Natural killer cell (primary cell): Measurements from ENCODE around the gene NYNRIN. TPM values are rescaled to one million over a fixed set of nuclear protein-coding genes. Genes with fewer than 3 reads are reported as not detected.
A peak's percentile ranks its signal among the peaks of the same experiment; 100 is the strongest.

Experiments used
- ATAC-seq, 3 donors: fragments of 150-1000 bp in 2 of 3; fragments of 200-7000 bp in 1 of 3; cut with Tn5 transposase; 1 replicate in 1 of 3; 2 replicates in 2 of 3; pipeline ENCODE4 v1.10.0; 2021; ENCODE audit warnings: mild to moderate bottlenecking in 2 of 3, moderate library complexity in 2 of 3
- DNase-seq, 2 donors: peaks; one replicate each; pipeline versions ENCODE4 v3.0.0 to v3.0.0-alpha.2; 2013 to 2021; ENCODE audit warnings: mixed read lengths in 1 of 2
- H3K27ac ChIP-seq: one replicate; pipeline ENCODE4 v1.5.1; 2013; ENCODE audit warnings: mild to moderate bottlenecking, low read length
- H3K27me3 ChIP-seq: one replicate; pipeline ENCODE4 v1.6.1; 2013; ENCODE audit warnings: low read length; ENCODE audit not compliant: control insufficient read depth, insufficient read depth
- H3K36me3 ChIP-seq: one replicate; pipeline ENCODE4 v1.6.1; 2013; ENCODE audit warnings: low read length; ENCODE audit not compliant: control insufficient read depth, insufficient read depth
- H3K4me1 ChIP-seq: one replicate; pipeline ENCODE4 v1.6.1; 2013; ENCODE audit warnings: low read length; ENCODE audit not compliant: control insufficient read depth, insufficient read depth
- H3K4me3 ChIP-seq: one replicate; pipeline ENCODE4 v1.5.1; 2013; ENCODE audit warnings: low read length
- H3K9me3 ChIP-seq: one replicate; pipeline ENCODE4 v1.6.1; 2013; ENCODE audit warnings: low read length; ENCODE audit not compliant: control insufficient read depth, insufficient read depth
- H3K27ac Mint-ChIP-seq, 2 donors: one replicate each; pipeline ENCODE4 v1.8.0; 2022; ENCODE audit warnings: mild to moderate bottlenecking in 2 of 2, mixed read lengths in 2 of 2, moderate library complexity in 1 of 2
- H3K27me3 Mint-ChIP-seq, 2 donors: one replicate each; pipeline ENCODE4 v1.8.0; 2022; ENCODE audit warnings: low read depth in 2 of 2, mixed read lengths in 2 of 2
- H3K36me3 Mint-ChIP-seq: one replicate; pipeline ENCODE4 v1.8.0; 2022; ENCODE audit warnings: mixed read lengths
- H3K4me1 Mint-ChIP-seq, 2 donors: one replicate each; pipeline ENCODE4 v1.8.0; 2022; ENCODE audit warnings: mixed read lengths in 2 of 2
- H3K4me3 Mint-ChIP-seq: one replicate; pipeline ENCODE4 v1.8.0; 2022; ENCODE audit warnings: mild to moderate bottlenecking, moderate library complexity, mixed read lengths
- H3K9me3 Mint-ChIP-seq, 2 donors: one replicate each; pipeline ENCODE4 v1.8.0; 2022; ENCODE audit warnings: mixed read lengths in 2 of 2
- WGBS: methylation state at CpG from one replicate; pipeline ENCODE4 v1.1.7; 2013; ENCODE audit warnings: missing lambda C conversion rate; ENCODE audit not compliant: insufficient coverage; 5-methylcytosine and 5-hydroxymethylcytosine counted together
- intact Hi-C: fragments of 100-400 bp; cut with micrococcal nuclease; formaldehyde crosslinking; loops from one replicate; pipeline ENCODE4 v1.14.2; 2022
- total RNA-seq, 4 donors: library from RNA; stranded (reverse); fragments of 120-200 nt in 1 of 4; gene quantifications; one replicate each; pipeline versions ENCODE4 v1.2.3 to v1.2.4, GENCODE V29; 2013 to 2022
- TF ChIP-seq, protein P1 (sequence below): fragments of 200-600 bp; IDR thresholded peaks from one replicate; pipeline ENCODE4 v1.8.0; 2022; ENCODE audit warnings: antibody characterized with exemption

NYNRIN gene
- total RNA-seq, 3 donors from 2014 or later (not counting 1 experiment from before 2014, with no cell fraction given): 0.23 to 0.53 (median 0.42) TPM

DNA sequence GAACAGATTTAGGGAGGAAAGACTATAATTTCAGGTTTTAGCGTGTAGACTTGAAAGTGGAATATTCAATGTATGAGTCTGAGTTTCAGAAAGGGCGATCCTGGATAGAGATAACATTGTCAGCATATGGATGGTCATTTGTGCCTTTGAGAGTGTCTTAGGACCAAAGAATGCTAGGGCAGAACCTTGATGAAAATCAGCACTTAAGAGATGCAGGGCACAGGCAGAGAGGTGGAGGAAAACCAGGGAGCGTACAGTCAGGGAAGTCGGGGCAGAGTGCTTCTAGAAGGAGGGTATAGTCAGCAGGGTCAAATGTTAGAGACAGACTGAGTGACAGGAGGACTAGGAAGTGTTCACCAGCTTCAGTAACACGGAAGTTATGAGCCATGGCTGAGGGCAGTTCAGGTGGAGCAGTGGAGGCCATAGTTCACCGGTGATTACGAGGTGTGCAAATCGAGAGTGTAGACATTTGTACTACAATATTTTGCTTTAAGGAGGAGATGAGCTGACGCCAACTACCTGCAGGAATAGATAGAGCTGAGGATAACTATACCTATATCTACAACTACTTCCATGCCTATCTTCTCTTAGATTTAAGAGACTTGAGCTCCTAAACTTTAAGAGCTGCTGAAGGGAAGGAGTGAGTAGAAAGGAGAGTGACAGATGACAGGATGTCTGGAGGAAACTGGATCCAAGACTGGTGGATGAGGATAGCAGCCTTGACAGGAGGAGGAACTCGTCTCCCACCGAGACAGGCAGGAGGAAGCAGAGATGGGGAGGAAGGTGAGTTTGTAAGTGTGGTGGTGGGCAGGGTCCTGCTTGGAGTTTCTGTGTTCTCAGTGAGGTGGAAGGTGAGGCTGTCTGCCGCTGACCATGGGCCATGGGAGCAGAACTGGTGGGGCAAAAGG lies 24.1 kb downstream of the NYNRIN start:
- ATAC-seq (no peak), DNase-seq (no peak)
- no peak overlapping the region for H3K27ac Mint-ChIP-seq
- intact Hi-C loops: no loop called here
- peaks cover 5% of the 10 kb centered on the region for H3K4me1 ChIP-seq
- H3K9me3 Mint-ChIP-seq: no peaks in the 10 kb centered on the region
- TF ChIP-seq, protein P1, sequence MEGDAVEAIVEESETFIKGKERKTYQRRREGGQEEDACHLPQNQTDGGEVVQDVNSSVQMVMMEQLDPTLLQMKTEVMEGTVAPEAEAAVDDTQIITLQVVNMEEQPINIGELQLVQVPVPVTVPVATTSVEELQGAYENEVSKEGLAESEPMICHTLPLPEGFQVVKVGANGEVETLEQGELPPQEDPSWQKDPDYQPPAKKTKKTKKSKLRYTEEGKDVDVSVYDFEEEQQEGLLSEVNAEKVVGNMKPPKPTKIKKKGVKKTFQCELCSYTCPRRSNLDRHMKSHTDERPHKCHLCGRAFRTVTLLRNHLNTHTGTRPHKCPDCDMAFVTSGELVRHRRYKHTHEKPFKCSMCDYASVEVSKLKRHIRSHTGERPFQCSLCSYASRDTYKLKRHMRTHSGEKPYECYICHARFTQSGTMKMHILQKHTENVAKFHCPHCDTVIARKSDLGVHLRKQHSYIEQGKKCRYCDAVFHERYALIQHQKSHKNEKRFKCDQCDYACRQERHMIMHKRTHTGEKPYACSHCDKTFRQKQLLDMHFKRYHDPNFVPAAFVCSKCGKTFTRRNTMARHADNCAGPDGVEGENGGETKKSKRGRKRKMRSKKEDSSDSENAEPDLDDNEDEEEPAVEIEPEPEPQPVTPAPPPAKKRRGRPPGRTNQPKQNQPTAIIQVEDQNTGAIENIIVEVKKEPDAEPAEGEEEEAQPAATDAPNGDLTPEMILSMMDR: no peak
- no peaks in the 10 kb centered on the region for H3K4me1 Mint-ChIP-seq
- H3K36me3 Mint-ChIP-seq: no peaks in the 10 kb centered on the region
- WGBS: 56% methylated on average over 11 of the region's 12 CpGs
- H3K36me3 ChIP-seq: no peaks in the 10 kb centered on the region
- H3K27me3 ChIP-seq: no peaks in the 10 kb centered on the region
- no peaks in the 10 kb centered on the region for H3K9me3 ChIP-seq
- H3K27me3 Mint-ChIP-seq: peaks cover 0 to 7% of the 10 kb centered on the region in 2 donors
- no peak overlapping the region for H3K27ac ChIP-seq
- H3K4me3 Mint-ChIP-seq: no peak overlapping the region
- no peak overlapping the region for H3K4me3 ChIP-seq

DNA sequence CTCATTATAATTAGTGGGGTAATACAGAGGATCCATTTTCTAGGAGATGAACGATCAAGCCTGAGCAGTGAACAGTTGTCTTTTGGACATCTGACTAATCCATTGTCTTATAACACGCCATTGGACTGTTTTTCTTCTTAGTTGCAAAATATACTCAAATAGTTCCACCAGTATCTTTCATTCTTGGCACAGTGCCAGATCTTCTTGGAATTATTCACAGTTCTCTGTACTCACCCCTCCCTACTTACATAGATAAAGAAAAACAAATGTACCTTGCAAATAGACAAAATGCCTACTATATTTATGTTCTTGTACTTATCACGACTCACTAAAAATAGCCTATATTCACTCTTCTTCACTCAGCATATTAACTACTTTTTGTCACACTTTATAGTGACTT lies 26.9 kb downstream of the NYNRIN start:
- Histone ChIP-seq H3K27me3 (no peaks in the 10 kb centered on the region), H3K27ac (no peak overlapping the region), H3K4me3 (no peak overlapping the region), H3K36me3 (no peaks in the 10 kb centered on the region), H3K4me1 (peaks cover 22% of the 10 kb centered on the region), H3K9me3 (no peaks in the 10 kb centered on the region)
- no peaks in the 10 kb centered on the region for H3K9me3 Mint-ChIP-seq
- 82% methylated on average over 3 of the region's 3 CpGs for WGBS
- H3K27ac Mint-ChIP-seq: no peak overlapping the region
- H3K4me3 Mint-ChIP-seq: no peak overlapping the region
- H3K27me3 Mint-ChIP-seq: no peaks in the 10 kb centered on the region
- TF ChIP-seq, protein P1: no peak
- ATAC-seq (no peak), DNase-seq (peak in 1 of 2 donors; percentile 42)
- intact Hi-C loops: no loop called here
- no peaks in the 10 kb centered on the region for H3K36me3 Mint-ChIP-seq
- peaks cover 0 to 12% of the 10 kb centered on the region in 2 donors for H3K4me1 Mint-ChIP-seq

DNA sequence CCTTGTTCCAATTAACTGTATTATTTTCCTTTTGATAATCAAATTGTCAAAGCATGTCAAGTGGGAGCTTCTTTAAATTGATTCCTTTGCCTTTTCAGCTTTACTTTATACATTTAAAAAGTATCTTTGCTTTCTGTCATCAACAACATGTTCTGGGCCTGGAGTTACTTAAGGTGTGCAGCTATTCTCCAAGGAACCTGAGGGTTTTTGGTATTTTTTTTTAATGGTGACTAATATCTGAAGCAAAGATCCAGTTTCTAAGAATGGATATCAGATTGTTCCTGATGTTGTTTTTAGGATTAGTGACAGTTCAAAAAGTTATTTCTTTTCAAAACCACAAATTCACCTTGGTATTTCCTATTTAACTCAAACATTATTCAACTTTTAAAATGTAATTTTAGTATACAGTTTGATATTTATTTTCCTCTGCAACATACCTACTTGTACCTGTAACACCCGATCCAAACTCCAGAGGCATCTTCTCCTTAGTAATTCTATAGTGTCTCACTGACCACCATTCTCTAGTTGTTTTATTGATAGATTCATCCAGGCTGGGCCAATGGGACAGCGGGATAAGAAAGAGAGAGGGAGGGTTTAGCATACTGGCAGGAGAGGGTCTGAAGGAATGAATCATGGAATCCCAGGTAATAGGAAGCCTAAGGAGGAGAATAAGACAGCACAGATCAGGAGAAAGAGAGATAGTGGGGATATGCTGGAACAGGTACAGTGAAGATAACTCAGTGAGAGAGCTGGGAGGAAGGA lies 27.5 kb downstream of the NYNRIN start:
- no peak for ATAC-seq
- no peak overlapping the region for H3K27ac ChIP-seq
- Mint-ChIP-seq H3K36me3 (no peaks in the 10 kb centered on the region), H3K27me3 (no peaks in the 10 kb centered on the region), H3K4me1 (peaks cover 6 to 18% of the 10 kb centered on the region in 2 donors), H3K9me3 (no peaks in the 10 kb centered on the region), H3K27ac (no peak overlapping the region), H3K4me3 (peak overlapping the region; percentile 14)
- H3K4me3 ChIP-seq: no peak overlapping the region
- H3K27me3 ChIP-seq: no peaks in the 10 kb centered on the region
- TF ChIP-seq, protein P1: no peak
- WGBS: 100% methylated on average over 2 of the region's 2 CpGs
- intact Hi-C loops: no loop called here
- H3K9me3 ChIP-seq: no peaks in the 10 kb centered on the region
- peaks cover 29% of the 10 kb centered on the region for H3K4me1 ChIP-seq
- DNase-seq: no peak
- no peaks in the 10 kb centered on the region for H3K36me3 ChIP-seq
